Activated CD4-positive, alpha-beta T cell treated with anti-CD3 and anti-CD28 coated beads, Interleukin-2, Interleukin-4, amounts not matched to agents 100 ng/mL and 50 ng/mL, durations not matched to agents 16 hours and 8 hours (primary cell): ENCODE measurements around the gene MYO1D.

ENCODE experiments used
- DNase-seq: peaks from one replicate; pipeline ENCODE4 v3.0.0-alpha.2; 2020; ENCODE audit warnings: low spot score

The MYO1D gene

GRCh38 chr17:32568705-32569104 is 308.2 kb downstream of the MYO1D start:
- DNase-seq, result no peak

- DNase-seq, result no peak
These were observed 309.4 kb downstream of the MYO1D start for GRCh38 chr17:32567511-32567910.

- DNase-seq, result no peak
These were observed 309.8 kb downstream of the MYO1D start for GRCh38 chr17:32567086-32567485.

- no peak for DNase-seq
These were observed 310.6 kb downstream of the MYO1D start for GRCh38 chr17:32566303-32566702.

GRCh38 chr17:32565401-32565800 is 311.5 kb downstream of the MYO1D start:
- DNase-seq, result no peak

GRCh38 chr17:32564325-32564724 is 312.6 kb downstream of the MYO1D start:
- no peak for DNase-seq

- DNase-seq, result no peak
These were observed 313.3 kb downstream of the MYO1D start for GRCh38 chr17:32563583-32563982.

GRCh38 chr17:32558997-32559650 is 317.8 kb downstream of the MYO1D start:
- DNase-seq, result no peak

GRCh38 chr17:32558326-32558955 is 318.5 kb downstream of the MYO1D start:
- no peak for DNase-seq

- DNase-seq, result no peak
These were observed 321.2 kb downstream of the MYO1D start for GRCh38 chr17:32555611-32556310.

GRCh38 chr17:32553168-32553567 is 323.8 kb downstream of the MYO1D start:
- DNase-seq, result no peak

GRCh38 chr17:32552280-32552679 is 324.6 kb downstream of the MYO1D start:
- no peak for DNase-seq

GRCh38 chr17:32551186-32551955 is 325.6 kb downstream of the MYO1D start:
- peak; percentile 70 for DNase-seq

- no peak for DNase-seq
These were observed 327.4 kb downstream of the MYO1D start for GRCh38 chr17:32549559-32549958.

- DNase-seq, result no peak
These were observed 330.9 kb downstream of the MYO1D start for GRCh38 chr17:32546031-32546444.

- no peak for DNase-seq
These were observed 334.7 kb downstream of the MYO1D start for GRCh38 chr17:32542186-32542585.

GRCh38 chr17:32541640-32542039 is 335.3 kb downstream of the MYO1D start:
- DNase-seq, result no peak

GRCh38 chr17:32536736-32537643 is 339.9 kb downstream of the MYO1D start:
- DNase-seq, result no peak

GRCh38 chr17:32533296-32533695 is 343.6 kb downstream of the MYO1D start:
- no peak for DNase-seq

GRCh38 chr17:32529604-32530003 is 347.3 kb downstream of the MYO1D start:
- no peak for DNase-seq

- DNase-seq, result no peak
These were observed 348.1 kb downstream of the MYO1D start for GRCh38 chr17:32528825-32529224.
